PC-3 (cell line): ENCODE results near the gene KCNQ1OT1.

Source experiments
- CTCF ChIP-seq: fragments of 300-600 bp; sonication (generic); conservative IDR thresholded peaks from 2 replicates; pipeline ENCODE4 v1.5.1; 2017; ENCODE audit warnings: antibody characterized with exemption, low read depth, mild to moderate bottlenecking, low read length
- EZH2 ChIP-seq: fragments of 300-600 bp; sonication (generic); IDR thresholded peaks from one replicate; pipeline ENCODE4 v1.6.1; 2017; ENCODE audit warnings: antibody characterized with exemption, mild to moderate bottlenecking, low read length; ENCODE audit not compliant: unreplicated experiment
- EZH2phosphoT487 ChIP-seq: fragments of 300-600 bp; sonication (generic); IDR thresholded peaks from 2 replicates; pipeline ENCODE4 v1.6.1; 2018; ENCODE audit warnings: mild to moderate bottlenecking, antibody characterized with exemption, low read length, borderline replicate concordance

- TF ChIP-seq CTCF (no peak), EZH2 (no peak), EZH2phosphoT487 (no peak)
Observed at GRCh38 chr11:2678396-2678795, 21.4 kb downstream of the KCNQ1OT1 start.
